ENCODE data around the gene UBR4.

UBR4 gene

DNA sequence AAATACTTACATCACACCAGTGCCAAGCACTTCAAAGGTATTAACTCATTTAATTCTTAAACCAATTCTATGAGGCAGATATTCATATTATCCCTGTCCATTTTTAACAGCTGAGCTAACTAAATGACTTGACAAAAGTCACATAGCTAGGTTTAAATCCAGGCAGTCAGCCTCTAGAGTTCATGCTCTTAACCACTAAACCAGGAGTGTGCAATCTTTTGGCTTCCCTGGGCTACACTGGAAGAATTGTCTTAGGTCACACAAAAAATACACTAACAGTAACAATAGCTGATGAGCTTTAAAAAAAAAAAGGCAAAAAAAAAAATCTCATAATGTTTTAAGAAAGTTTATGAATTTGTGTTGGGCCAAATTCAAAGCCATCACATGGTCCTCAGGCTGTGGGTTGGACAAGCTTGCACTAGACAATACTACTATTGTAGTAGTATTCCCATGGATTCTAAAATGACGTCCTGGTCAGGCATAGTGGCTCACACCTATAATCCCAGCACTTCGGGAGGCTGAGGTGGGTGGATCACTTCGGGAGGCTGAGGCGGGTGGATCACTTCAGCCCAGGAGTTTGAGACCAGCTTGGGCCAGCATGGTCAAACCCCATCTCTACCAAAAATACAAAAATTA lies 10.0 kb downstream of the UBR4 start:
- H3K4me3 ChIP-seq (ENCODE audit: low read depth, low read length) = no peak overlapping the region
- in situ Hi-C loops (cut with HindIII; ENCODE audit: low sequenced_read_pairs) = no loop called here
- TF ChIP-seq, protein P1, sequence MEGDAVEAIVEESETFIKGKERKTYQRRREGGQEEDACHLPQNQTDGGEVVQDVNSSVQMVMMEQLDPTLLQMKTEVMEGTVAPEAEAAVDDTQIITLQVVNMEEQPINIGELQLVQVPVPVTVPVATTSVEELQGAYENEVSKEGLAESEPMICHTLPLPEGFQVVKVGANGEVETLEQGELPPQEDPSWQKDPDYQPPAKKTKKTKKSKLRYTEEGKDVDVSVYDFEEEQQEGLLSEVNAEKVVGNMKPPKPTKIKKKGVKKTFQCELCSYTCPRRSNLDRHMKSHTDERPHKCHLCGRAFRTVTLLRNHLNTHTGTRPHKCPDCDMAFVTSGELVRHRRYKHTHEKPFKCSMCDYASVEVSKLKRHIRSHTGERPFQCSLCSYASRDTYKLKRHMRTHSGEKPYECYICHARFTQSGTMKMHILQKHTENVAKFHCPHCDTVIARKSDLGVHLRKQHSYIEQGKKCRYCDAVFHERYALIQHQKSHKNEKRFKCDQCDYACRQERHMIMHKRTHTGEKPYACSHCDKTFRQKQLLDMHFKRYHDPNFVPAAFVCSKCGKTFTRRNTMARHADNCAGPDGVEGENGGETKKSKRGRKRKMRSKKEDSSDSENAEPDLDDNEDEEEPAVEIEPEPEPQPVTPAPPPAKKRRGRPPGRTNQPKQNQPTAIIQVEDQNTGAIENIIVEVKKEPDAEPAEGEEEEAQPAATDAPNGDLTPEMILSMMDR (IDR thresholded peaks at IDR 0.05; ENCODE audit: low read depth, low read length, missing control alignments) = no peak
- DNase-seq (ENCODE audit: low read depth) = no peak

- TF ChIP-seq, protein P1 (IDR thresholded peaks at IDR 0.05; ENCODE audit: low read depth, low read length, missing control alignments) = no peak
- in situ Hi-C loops (cut with HindIII; ENCODE audit: low sequenced_read_pairs) = no loop called here
- no peak for DNase-seq (ENCODE audit: low read depth)
- H3K4me3 ChIP-seq (ENCODE audit: low read depth, low read length) = no peak overlapping the region
These were observed 10.6 kb downstream of the UBR4 start for GRCh38 chr1:19199329-19199968.

DNA sequence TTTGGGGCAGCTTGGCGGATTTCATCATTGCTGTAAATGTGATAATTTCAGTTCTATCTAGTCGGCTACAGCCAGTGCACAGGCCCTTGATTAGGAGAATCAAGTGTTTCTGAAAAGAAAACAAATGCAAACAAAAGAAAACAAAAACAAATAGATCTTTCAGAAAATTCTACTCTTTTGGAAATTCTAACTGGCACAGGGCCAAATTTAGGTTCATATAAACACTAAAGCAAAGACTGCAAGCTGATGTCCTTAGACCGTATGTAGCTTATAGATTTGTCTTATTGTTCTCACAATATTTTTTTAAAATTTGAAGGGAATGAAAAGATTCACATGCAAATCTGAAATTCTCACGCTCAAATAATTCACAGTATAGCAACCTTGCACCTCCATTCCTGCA lies 11.2 kb downstream of the UBR4 start:
- no peak for DNase-seq (ENCODE audit: low read depth)
- in situ Hi-C loops (cut with HindIII; ENCODE audit: low sequenced_read_pairs) = no loop called here
- H3K4me3 ChIP-seq (ENCODE audit: low read depth, low read length) = no peak overlapping the region
- TF ChIP-seq, protein P1 (IDR thresholded peaks at IDR 0.05; ENCODE audit: low read depth, low read length, missing control alignments) = no peak

DNA sequence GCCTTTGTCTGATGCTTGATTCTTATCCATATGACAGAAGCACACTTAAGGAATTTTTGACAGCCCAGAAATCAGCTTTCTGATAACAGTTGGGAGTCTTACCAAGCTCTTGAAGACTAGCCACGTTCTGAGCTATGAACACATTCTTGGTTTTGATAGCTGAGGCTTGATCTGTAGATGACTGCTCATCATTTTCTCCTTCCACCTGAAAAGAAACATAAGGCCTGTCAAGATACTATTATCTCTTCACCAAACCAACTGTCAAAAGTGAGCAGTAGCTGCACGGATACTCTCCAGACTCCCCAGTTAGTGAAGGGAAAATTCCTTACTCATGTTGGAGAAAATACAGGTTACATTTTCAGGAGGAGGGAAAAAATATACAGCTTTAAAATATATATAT lies 12.2 kb downstream of the UBR4 start:
- in situ Hi-C loops (cut with HindIII; ENCODE audit: low sequenced_read_pairs) = no loop called here
- no peak for DNase-seq (ENCODE audit: low read depth)
- H3K4me3 ChIP-seq (ENCODE audit: low read depth, low read length) = no peak overlapping the region
- TF ChIP-seq, protein P1 (IDR thresholded peaks at IDR 0.05; ENCODE audit: low read depth, low read length, missing control alignments) = no peak

DNA sequence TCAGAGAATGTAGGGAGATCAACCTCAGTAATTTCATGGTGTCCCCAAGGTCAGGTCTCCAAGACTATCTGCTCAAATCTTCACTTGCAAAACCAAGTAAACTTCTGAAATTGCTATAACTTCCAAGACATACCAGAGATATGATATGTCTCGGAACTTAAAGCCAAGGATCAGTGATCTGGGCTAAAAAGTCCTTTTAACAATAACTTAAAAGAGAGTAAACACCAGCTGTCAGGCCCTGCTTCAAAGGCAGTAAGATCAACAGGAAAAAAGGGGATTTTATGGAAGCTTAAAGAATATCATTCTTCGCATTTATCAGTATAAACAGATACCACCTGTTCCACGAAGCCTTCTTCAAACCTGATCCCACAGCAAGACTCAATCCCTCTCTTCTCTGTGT lies 13.7 kb downstream of the UBR4 start:
- no peak overlapping the region for H3K4me3 ChIP-seq (ENCODE audit: low read depth, low read length)
- in situ Hi-C loops (cut with HindIII; ENCODE audit: low sequenced_read_pairs) = no loop called here
- DNase-seq (ENCODE audit: low read depth) = no peak
- TF ChIP-seq, protein P1 (IDR thresholded peaks at IDR 0.05; ENCODE audit: low read depth, low read length, missing control alignments) = no peak

GRCh38 chr1:19193004-19193403 lies 17.1 kb downstream of the UBR4 start:
- no peak overlapping the region for H3K4me3 ChIP-seq (ENCODE audit: low read depth, low read length)
- TF ChIP-seq, protein P1 (IDR thresholded peaks at IDR 0.05; ENCODE audit: low read depth, low read length, missing control alignments) = no peak
- in situ Hi-C loops (cut with HindIII; ENCODE audit: low sequenced_read_pairs) = no loop called here
- no peak for DNase-seq (ENCODE audit: low read depth)
